Left ventricle myocardium inferior (tissue), 1 donor: Measurements from ENCODE around the gene GSK3B. TPM values are rescaled to one million over a fixed set of nuclear protein-coding genes. Genes with fewer than 3 reads are reported as not detected.
A peak's percentile ranks its signal among the peaks of the same experiment; 100 is the strongest.
"Not testable (repeated sequence)": the region's sequence is repeated elsewhere in the genome, so short reads cannot be mapped to it uniquely, and the experiment has no call there.

Source experiments
- DNase-seq: peaks from one replicate; pipeline ENCODE4 v3.0.0-alpha.2; 2020
- H3K27ac ChIP-seq: fragments of 200-600 bp; replicated peaks from 2 replicates; pipeline ENCODE4 v1.8.0; 2021
- H3K27me3 ChIP-seq: fragments of 200-600 bp; 2 replicates; pipeline ENCODE4 v1.8.0; 2021; ENCODE audit warnings: low read depth
- H3K36me3 ChIP-seq: fragments of 200-600 bp; 2 replicates; pipeline ENCODE4 v1.8.0; 2021
- H3K4me1 ChIP-seq: fragments of 200-600 bp; 2 replicates; pipeline ENCODE4 v1.8.0; 2021
- H3K4me3 ChIP-seq: fragments of 200-600 bp; 2 replicates; pipeline ENCODE4 v1.8.0; 2021; ENCODE audit warnings: mild to moderate bottlenecking, moderate library complexity
- H3K9me3 ChIP-seq: fragments of 200-600 bp; replicated peaks from 2 replicates; pipeline ENCODE4 v1.8.0; 2021
- CTCF ChIP-seq: fragments of 200-600 bp; IDR thresholded peaks from 2 replicates; pipeline ENCODE4 v1.8.0; 2021; ENCODE audit warnings: antibody characterized with exemption, mild to moderate bottlenecking, borderline replicate concordance
- intact Hi-C: fragments of 100-400 bp; cut with micrococcal nuclease; formaldehyde crosslinking; loops from one replicate; pipeline ENCODE4 v1.11.0; 2022
- total RNA-seq: library from RNA; stranded (reverse); fragmentation: NEBNext Ultra II Directional; extraction: Animal tissue kit (Norgen Biotek cat#: 25700); gene quantifications from one replicate; pipeline ENCODE4 v1.2.1, GENCODE V29; 2021
- donor health status: DM: no; HTN: yes; CAD: no; lungs with severe emphysema.

The GSK3B gene
- total RNA-seq, 1 donor from 2014 or later: 42.5 TPM

- Histone ChIP-seq H3K4me3 (peak overlapping the region; percentile 20), H3K27ac (peak overlapping the region; percentile 55), H3K27me3 (no peaks in the 10 kb centered on the region), H3K9me3 (no peaks in the 10 kb centered on the region), H3K4me1 (peaks cover 83% of the 10 kb centered on the region), H3K36me3 (no peaks in the 10 kb centered on the region)
- DNase-seq: no peak
- no peak for TF ChIP-seq CTCF
- intact Hi-C loops: no loop called here
Observed at GRCh38 chr3:120013481-120013880, 80.8 kb downstream of the GSK3B start.

- H3K27me3 ChIP-seq, H3K4me3 ChIP-seq, H3K36me3 ChIP-seq, intact Hi-C loops, DNase-seq, H3K27ac ChIP-seq: not testable (repeated sequence)
- H3K9me3 ChIP-seq: peaks cover 17% of the 10 kb centered on the region
- H3K4me1 ChIP-seq: peaks cover 20% of the 10 kb centered on the region
Observed at GRCh38 chr3:120005741-120006140, 88.5 kb downstream of the GSK3B start.

- Histone ChIP-seq H3K9me3 (peaks cover 17% of the 10 kb centered on the region), H3K36me3 (peaks cover 16% of the 10 kb centered on the region), H3K4me1 (peaks cover 12% of the 10 kb centered on the region)
- H3K27ac ChIP-seq, intact Hi-C loops, DNase-seq, H3K27me3 ChIP-seq, H3K4me3 ChIP-seq: not testable (repeated sequence)
Observed at GRCh38 chr3:120004008-120004498, 90.2 kb downstream of the GSK3B start.

- H3K27ac ChIP-seq: no peak overlapping the region
- no peaks in the 10 kb centered on the region for H3K27me3 ChIP-seq
- H3K9me3 ChIP-seq: peaks cover 7% of the 10 kb centered on the region
- no peak for DNase-seq
- no peak for TF ChIP-seq CTCF
- intact Hi-C loops: no loop called here
- peaks cover 17% of the 10 kb centered on the region for H3K4me1 ChIP-seq
- H3K36me3 ChIP-seq: peaks cover 24% of the 10 kb centered on the region
- no peak overlapping the region for H3K4me3 ChIP-seq
Observed at GRCh38 chr3:119998166-119998565, 96.1 kb downstream of the GSK3B start.

GRCh38 chr3:119990888-119991287 is 103.4 kb downstream of the GSK3B start:
- intact Hi-C loops: no loop called here
- no peak overlapping the region for H3K27ac ChIP-seq
- no peak overlapping the region for H3K4me3 ChIP-seq
- no peak for TF ChIP-seq CTCF
- H3K27me3 ChIP-seq: no peaks in the 10 kb centered on the region
- H3K9me3 ChIP-seq: peaks cover 13% of the 10 kb centered on the region
- H3K4me1 ChIP-seq: peaks cover 62% of the 10 kb centered on the region
- no peaks in the 10 kb centered on the region for H3K36me3 ChIP-seq
- no peak for DNase-seq

- Histone ChIP-seq H3K27me3 (no peaks in the 10 kb centered on the region), H3K36me3 (no peaks in the 10 kb centered on the region), H3K4me1 (peaks cover 62% of the 10 kb centered on the region), H3K4me3 (no peak overlapping the region), H3K27ac (no peak overlapping the region), H3K9me3 (peaks cover 20% of the 10 kb centered on the region)
- no peak for TF ChIP-seq CTCF
- intact Hi-C loops: no loop called here
- no peak for DNase-seq
Observed at GRCh38 chr3:119989981-119990655, 104.1 kb downstream of the GSK3B start.

GRCh38 chr3:119986812-119987211 is 107.4 kb downstream of the GSK3B start:
- DNase-seq, intact Hi-C loops: not testable (repeated sequence)
- H3K9me3 ChIP-seq: peaks cover 49% of the 10 kb centered on the region

More at GRCh38 chr3:119986812-119987211, 107.4 kb downstream of the GSK3B start:
- not testable (repeated sequence) for H3K27ac ChIP-seq, H3K36me3 ChIP-seq, H3K4me3 ChIP-seq, H3K27me3 ChIP-seq
- H3K4me1 ChIP-seq: peaks cover 42% of the 10 kb centered on the region
